Stimulated activated CD4-positive, alpha-beta T cell treated with anti-CD3 and anti-CD28 coated beads, Interleukin-1b, Interleukin-23, amount 100 ng/mL, for 4 hours (primary cell): ENCODE data around the gene LRRC41.
"Not testable (repeated sequence)": the region's sequence is repeated elsewhere in the genome, so short reads cannot be mapped to it uniquely, and the experiment has no call there.

Experiments
- DNase-seq, 2 donors: peaks; one replicate each; pipeline ENCODE4 v3.0.0-alpha.2; 2020; ENCODE audit warnings: low read depth in 2 of 2

LRRC41 gene

GRCh38 chr1:46303038-46303871, at the start of gene LRRC41, which contains the start of gene UQCRH:
TSS of gene LRRC41 (minus strand) at chr1:46303616. CDS start at chr1:46303322, 294 bp downstream.
TSS of gene UQCRH (plus strand) at chr1:46303698. CDS start at chr1:46303767, 69 bp downstream.
- peak; percentile 84 to 88 for DNase-seq

- no peak for DNase-seq
These were observed 48.9 kb upstream of the LRRC41 start for GRCh38 chr1:46352363-46352762.

- DNase-seq, result no peak
These were observed 41.9 kb upstream of the LRRC41 start for GRCh38 chr1:46345281-46345680.

- DNase-seq, result no peak
These were observed 41.1 kb upstream of the LRRC41 start for GRCh38 chr1:46344481-46344880.

- DNase-seq, result no peak
These were observed 40.3 kb upstream of the LRRC41 start for GRCh38 chr1:46343705-46344104.

- DNase-seq, result no peak
These were observed 39.9 kb upstream of the LRRC41 start for GRCh38 chr1:46343351-46343695.

GRCh38 chr1:46342677-46343350, 39.4 kb upstream of the LRRC41 start:
- no peak for DNase-seq

- no peak for DNase-seq
These were observed 38.8 kb upstream of the LRRC41 start for GRCh38 chr1:46342084-46342656.

- no peak for DNase-seq
These were observed 38.0 kb upstream of the LRRC41 start for GRCh38 chr1:46341222-46342083.

GRCh38 chr1:46340404-46341221, 37.2 kb upstream of the LRRC41 start, which contains the start of gene NSUN4:
TSS of gene NSUN4 (plus strand) at chr1:46340807. CDS start at chr1:46340827, 20 bp downstream.
- DNase-seq, result peak; percentile 74 to 81

GRCh38 chr1:46337409-46337808, 34.0 kb upstream of the LRRC41 start:
- DNase-seq, result not testable (repeated sequence)

GRCh38 chr1:46335081-46335480, 31.7 kb upstream of the LRRC41 start:
- DNase-seq, result no peak

GRCh38 chr1:46334030-46334384, 30.6 kb upstream of the LRRC41 start:
- no peak for DNase-seq

GRCh38 chr1:46333300-46334029, 30.0 kb upstream of the LRRC41 start:
- no peak for DNase-seq

- not testable (repeated sequence) for DNase-seq
These were observed 28.5 kb upstream of the LRRC41 start for GRCh38 chr1:46331786-46332540.

GRCh38 chr1:46330381-46330780, 27.0 kb upstream of the LRRC41 start:
- DNase-seq, result not testable (repeated sequence)

- not testable (repeated sequence) for DNase-seq
These were observed 26.4 kb upstream of the LRRC41 start for GRCh38 chr1:46329807-46330206.

GRCh38 chr1:46328182-46328581, 24.8 kb upstream of the LRRC41 start:
- not testable (repeated sequence) for DNase-seq
